HFFc6 (cell line): ENCODE measurements around the gene RBM45. TPM values are rescaled to one million over a fixed set of nuclear protein-coding genes. Genes with fewer than 3 reads are reported as not detected.

Experiments used
- DNase-seq: peaks from one replicate; pipeline ENCODE4 v3.0.0-alpha.2; 2018
- H3K27ac Mint-ChIP-seq: 2 replicates; pipeline ENCODE4 v1.8.0; 2020; ENCODE audit warnings: mild to moderate bottlenecking, mixed read lengths
- H3K27me3 Mint-ChIP-seq: 2 replicates; pipeline ENCODE4 v1.8.0; 2021; ENCODE audit warnings: mild to moderate bottlenecking, moderate library complexity, mixed read lengths; ENCODE audit not compliant: insufficient read depth
- H3K36me3 Mint-ChIP-seq: 2 replicates; pipeline ENCODE4 v1.8.0; 2021; ENCODE audit warnings: low read depth, mixed read lengths
- H3K4me1 Mint-ChIP-seq: 2 replicates; pipeline ENCODE4 v1.8.0; 2020; ENCODE audit warnings: low read depth, mixed read lengths
- H3K4me3 Mint-ChIP-seq: 2 replicates; pipeline ENCODE4 v1.8.0; 2020; ENCODE audit warnings: mild to moderate bottlenecking, moderate library complexity, mixed read lengths
- H3K9me3 Mint-ChIP-seq: 2 replicates; pipeline ENCODE4 v1.8.0; 2020; ENCODE audit warnings: mild to moderate bottlenecking, mixed read lengths
- CTCF ChIP-seq: fragments of 200-600 bp; sonication (generic); IDR thresholded peaks from 2 replicates; pipeline ENCODE4 v1.5.0; 2021; ENCODE audit warnings: antibody characterized with exemption, mild to moderate bottlenecking
- total RNA-seq, 6 experiments: library from RNA; stranded (reverse); fragmentation: NEBNext Ultra II Directional; extraction: Animal tissue kit (Norgen Biotek cat#: 25700); gene quantifications; 2 replicates in 1 of 6; 3 replicates in 5 of 6; pipeline ENCODE4 v1.2.3, GENCODE V29; 2021

The RBM45 gene
- total RNA-seq, 6 experiments from 2014 or later = 13.8 to 16.6 (median 14.9) TPM

- H3K9me3 Mint-ChIP-seq = no peaks in the 10 kb centered on the region
- DNase-seq = no peak
- no peaks in the 10 kb centered on the region; the same call in 1 of the 2 replicates for H3K27me3 Mint-ChIP-seq
- TF ChIP-seq CTCF = no peak
- no peak overlapping the region for H3K27ac Mint-ChIP-seq
- H3K4me1 Mint-ChIP-seq = peaks cover 18% of the 10 kb centered on the region
- no peaks in the 10 kb centered on the region for H3K36me3 Mint-ChIP-seq
- H3K4me3 Mint-ChIP-seq = no peak overlapping the region
These were observed 1.6 kb upstream of the RBM45 start for GRCh38 chr2:178110681-178111080.

GRCh38 chr2:178111743-178112142 lies 494 bp upstream of the RBM45 start:
- no peak for DNase-seq
- Mint-ChIP-seq H3K27me3 (no peaks in the 10 kb centered on the region; the same call in 1 of the 2 replicates), H3K27ac (peak overlapping the region; percentile 76), H3K9me3 (no peaks in the 10 kb centered on the region), H3K4me3 (peak overlapping the region; percentile 93), H3K36me3 (no peaks in the 10 kb centered on the region), H3K4me1 (peaks cover 18% of the 10 kb centered on the region)
- TF ChIP-seq CTCF = no peak

GRCh38 chr2:178114462-178114861 lies 2.2 kb downstream of the RBM45 start:
- Mint-ChIP-seq H3K9me3 (no peaks in the 10 kb centered on the region), H3K36me3 (no peaks in the 10 kb centered on the region), H3K27ac (no peak overlapping the region), H3K27me3 (no peaks in the 10 kb centered on the region; the same call in 1 of the 2 replicates), H3K4me1 (peaks cover 18% of the 10 kb centered on the region), H3K4me3 (no peak overlapping the region)
- no peak for DNase-seq
- TF ChIP-seq CTCF = no peak

GRCh38 chr2:178115271-178115670 lies 3.0 kb downstream of the RBM45 start:
- Mint-ChIP-seq H3K36me3 (no peaks in the 10 kb centered on the region), H3K27me3 (no peaks in the 10 kb centered on the region; the same call in 1 of the 2 replicates), H3K4me1 (peaks cover 18% of the 10 kb centered on the region), H3K9me3 (no peaks in the 10 kb centered on the region), H3K27ac (no peak overlapping the region), H3K4me3 (no peak overlapping the region)
- no peak for TF ChIP-seq CTCF
- DNase-seq = no peak

- TF ChIP-seq CTCF = no peak
- Mint-ChIP-seq H3K9me3 (no peaks in the 10 kb centered on the region), H3K36me3 (no peaks in the 10 kb centered on the region), H3K27me3 (no peaks in the 10 kb centered on the region; the same call in 1 of the 2 replicates), H3K4me1 (peaks cover 11% of the 10 kb centered on the region), H3K4me3 (no peak overlapping the region), H3K27ac (no peak overlapping the region)
- DNase-seq = no peak
These were observed 5.5 kb downstream of the RBM45 start for GRCh38 chr2:178117725-178118124.
